Ishikawa (cell line): ENCODE results near the gene TMPRSS7.

Experiments used
- CEBPB ChIP-seq: IDR thresholded peaks from 2 replicates; pipeline ENCODE4 v1.6.1; 2012
- CREB1 ChIP-seq: IDR thresholded peaks from 2 replicates; pipeline ENCODE4 v1.6.1; 2012; ENCODE audit warnings: low read depth
- EGR1 ChIP-seq: IDR thresholded peaks from 2 replicates; pipeline ENCODE4 v1.6.1; 2012
- EP300 ChIP-seq: IDR thresholded peaks from 2 replicates; pipeline ENCODE4 v1.6.1; 2012; ENCODE audit warnings: borderline replicate concordance
- FOXM1 ChIP-seq: IDR thresholded peaks from 2 replicates; pipeline ENCODE4 v1.6.1; 2012; ENCODE audit warnings: low read depth, borderline replicate concordance
- MAX ChIP-seq: IDR thresholded peaks from 2 replicates; pipeline ENCODE4 v1.6.1; 2012
- NFIC ChIP-seq: IDR thresholded peaks from 2 replicates; pipeline ENCODE4 v1.6.1; 2012
- RAD21 ChIP-seq: IDR thresholded peaks from 2 replicates; pipeline ENCODE4 v1.6.1; 2012; ENCODE audit warnings: low read depth
- TAF1 ChIP-seq: IDR thresholded peaks from 2 replicates; pipeline ENCODE4 v1.6.1; 2012; ENCODE audit warnings: low read depth, mild to moderate bottlenecking
- TCF12 ChIP-seq: IDR thresholded peaks from 2 replicates; pipeline ENCODE4 v1.6.1; 2012; ENCODE audit warnings: low read depth
- TEAD4 ChIP-seq: IDR thresholded peaks from 2 replicates; pipeline ENCODE4 v1.6.1; 2012
- YY1 ChIP-seq: IDR thresholded peaks from 2 replicates; pipeline ENCODE4 v1.6.1; 2012; ENCODE audit warnings: low read depth
- ZBTB7A ChIP-seq: IDR thresholded peaks from 2 replicates; pipeline ENCODE4 v1.6.1; 2012; ENCODE audit warnings: low read depth
- TF ChIP-seq, protein P1 (sequence below): IDR thresholded peaks from 2 replicates; pipeline ENCODE4 v1.6.1; 2012; ENCODE audit warnings: low read depth, mild to moderate bottlenecking
- TF ChIP-seq, protein P2 (sequence below): IDR thresholded peaks from 2 replicates; pipeline ENCODE4 v1.6.1; 2012

TMPRSS7 gene

GRCh38 chr3:112013058-112013783, 21.3 kb upstream of the TMPRSS7 start:
- TF ChIP-seq RAD21 (peak; percentile 49; the same call in 1 of the 2 replicates), TAF1 (no peak)

DNA sequence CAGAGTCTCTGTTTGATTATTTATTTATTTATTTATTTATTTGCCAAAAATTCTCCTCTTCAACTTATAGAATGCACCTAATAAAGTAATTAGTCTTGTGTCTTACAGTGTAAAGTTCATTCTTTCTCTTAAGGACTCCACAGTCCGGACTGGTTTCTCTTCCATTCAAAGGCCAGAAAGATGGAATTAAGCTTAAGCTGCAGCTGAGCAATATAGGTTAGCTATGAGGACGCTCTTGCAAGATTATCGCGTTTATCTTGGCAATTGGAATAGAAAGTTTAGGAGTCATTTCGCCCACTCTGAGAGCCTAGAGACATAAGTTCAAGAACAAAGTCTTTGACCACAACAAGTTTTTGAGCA, 20.8 kb upstream of the TMPRSS7 start:
- no peak for TF ChIP-seq MAX
- TF ChIP-seq YY1 = no peak
- TF ChIP-seq EP300 = no peak
- TF ChIP-seq EGR1 = no peak
- TF ChIP-seq FOXM1 = no peak
- TF ChIP-seq, protein P1, sequence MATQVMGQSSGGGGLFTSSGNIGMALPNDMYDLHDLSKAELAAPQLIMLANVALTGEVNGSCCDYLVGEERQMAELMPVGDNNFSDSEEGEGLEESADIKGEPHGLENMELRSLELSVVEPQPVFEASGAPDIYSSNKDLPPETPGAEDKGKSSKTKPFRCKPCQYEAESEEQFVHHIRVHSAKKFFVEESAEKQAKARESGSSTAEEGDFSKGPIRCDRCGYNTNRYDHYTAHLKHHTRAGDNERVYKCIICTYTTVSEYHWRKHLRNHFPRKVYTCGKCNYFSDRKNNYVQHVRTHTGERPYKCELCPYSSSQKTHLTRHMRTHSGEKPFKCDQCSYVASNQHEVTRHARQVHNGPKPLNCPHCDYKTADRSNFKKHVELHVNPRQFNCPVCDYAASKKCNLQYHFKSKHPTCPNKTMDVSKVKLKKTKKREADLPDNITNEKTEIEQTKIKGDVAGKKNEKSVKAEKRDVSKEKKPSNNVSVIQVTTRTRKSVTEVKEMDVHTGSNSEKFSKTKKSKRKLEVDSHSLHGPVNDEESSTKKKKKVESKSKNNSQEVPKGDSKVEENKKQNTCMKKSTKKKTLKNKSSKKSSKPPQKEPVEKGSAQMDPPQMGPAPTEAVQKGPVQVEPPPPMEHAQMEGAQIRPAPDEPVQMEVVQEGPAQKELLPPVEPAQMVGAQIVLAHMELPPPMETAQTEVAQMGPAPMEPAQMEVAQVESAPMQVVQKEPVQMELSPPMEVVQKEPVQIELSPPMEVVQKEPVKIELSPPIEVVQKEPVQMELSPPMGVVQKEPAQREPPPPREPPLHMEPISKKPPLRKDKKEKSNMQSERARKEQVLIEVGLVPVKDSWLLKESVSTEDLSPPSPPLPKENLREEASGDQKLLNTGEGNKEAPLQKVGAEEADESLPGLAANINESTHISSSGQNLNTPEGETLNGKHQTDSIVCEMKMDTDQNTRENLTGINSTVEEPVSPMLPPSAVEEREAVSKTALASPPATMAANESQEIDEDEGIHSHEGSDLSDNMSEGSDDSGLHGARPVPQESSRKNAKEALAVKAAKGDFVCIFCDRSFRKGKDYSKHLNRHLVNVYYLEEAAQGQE = no peak
- TF ChIP-seq, protein P2, sequence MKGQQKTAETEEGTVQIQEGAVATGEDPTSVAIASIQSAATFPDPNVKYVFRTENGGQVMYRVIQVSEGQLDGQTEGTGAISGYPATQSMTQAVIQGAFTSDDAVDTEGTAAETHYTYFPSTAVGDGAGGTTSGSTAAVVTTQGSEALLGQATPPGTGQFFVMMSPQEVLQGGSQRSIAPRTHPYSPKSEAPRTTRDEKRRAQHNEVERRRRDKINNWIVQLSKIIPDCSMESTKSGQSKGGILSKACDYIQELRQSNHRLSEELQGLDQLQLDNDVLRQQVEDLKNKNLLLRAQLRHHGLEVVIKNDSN = no peak
- no peak for TF ChIP-seq TAF1
- TF ChIP-seq RAD21 = no peak
- no peak for TF ChIP-seq CEBPB
- no peak for TF ChIP-seq TCF12
- no peak for TF ChIP-seq NFIC
- no peak for TF ChIP-seq TEAD4
- no peak for TF ChIP-seq CREB1
- no peak for TF ChIP-seq ZBTB7A

GRCh38 chr3:112017091-112017490, 17.4 kb upstream of the TMPRSS7 start:
- TF ChIP-seq EGR1 (no peak), YY1 (no peak), TAF1 (no peak), TEAD4 (no peak), CREB1 (no peak), CEBPB (no peak), ZBTB7A (no peak), RAD21 (no peak), MAX (no peak)
- TF ChIP-seq, protein P2 = no peak

DNA sequence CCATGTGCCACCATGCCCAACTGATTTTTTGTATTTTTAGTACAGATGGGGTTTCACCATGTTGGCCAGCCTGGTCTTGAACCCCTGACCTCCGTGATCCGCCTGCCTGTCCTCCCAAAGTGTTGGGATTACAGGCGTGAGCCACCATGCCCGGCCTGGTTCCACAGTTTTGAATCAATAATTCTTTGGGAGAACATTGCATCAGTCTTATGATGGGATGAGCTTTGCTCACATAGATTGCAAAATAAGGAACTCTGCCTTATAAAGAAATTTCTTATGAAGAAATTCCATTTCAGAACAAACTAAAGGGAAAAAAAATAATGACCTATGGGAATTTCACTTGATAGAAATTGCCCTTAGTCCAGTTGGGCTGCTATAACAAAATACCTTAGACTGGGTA, 15.8 kb upstream of the TMPRSS7 start:
- no peak for TF ChIP-seq ZBTB7A
- TF ChIP-seq MAX = no peak
- TF ChIP-seq TEAD4 = no peak
- TF ChIP-seq CREB1 = no peak
- no peak for TF ChIP-seq CEBPB
- TF ChIP-seq TAF1 = no peak
- no peak for TF ChIP-seq EP300
- no peak for TF ChIP-seq FOXM1
- TF ChIP-seq RAD21 = no peak
- TF ChIP-seq EGR1 = no peak
- no peak for TF ChIP-seq NFIC
- TF ChIP-seq TCF12 = no peak
- TF ChIP-seq, protein P2 = no peak

GRCh38 chr3:112019716-112020115, 14.8 kb upstream of the TMPRSS7 start:
- TF ChIP-seq TAF1 (no peak), TCF12 (no peak), NFIC (no peak), RAD21 (no peak), MAX (no peak)
- TF ChIP-seq, protein P2 = no peak
- TF ChIP-seq, protein P1 = no peak
